GM21737 (cell line): ENCODE data around the gene PPP1R16B.
"Not testable (repeated sequence)": the region's sequence is repeated elsewhere in the genome, so short reads cannot be mapped to it uniquely, and the experiment has no call there.

Experiments used
- ATAC-seq: cut with Tn5 transposase; IDR thresholded peaks from one replicate; pipeline ENCODE4 v1.9.1; 2021; ENCODE audit warnings: mild to moderate bottlenecking, moderate library complexity; ENCODE audit not compliant: unreplicated experiment

Gene PPP1R16B

DNA sequence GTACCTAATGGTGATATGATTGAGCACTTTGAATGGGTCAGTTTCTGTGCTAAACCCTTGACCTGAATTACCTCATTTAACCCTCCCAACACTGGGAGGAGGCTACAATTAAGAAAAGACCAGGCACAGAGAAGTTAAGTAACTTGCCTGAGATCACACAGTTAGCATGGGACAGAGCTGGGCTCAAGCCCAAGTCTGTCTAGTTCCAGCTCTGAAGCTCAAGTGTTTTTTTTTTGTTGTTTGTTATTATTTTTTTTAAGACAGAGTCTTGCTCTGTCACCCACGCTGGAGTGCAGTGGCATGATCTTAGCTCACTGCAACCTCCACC, 124.7 kb downstream of the PPP1R16B start:
- ATAC-seq: no peak

GRCh38 chr20:38931984-38932383, 126.5 kb downstream of the PPP1R16B start:
- ATAC-seq: no peak

- ATAC-seq: no peak
Measured at GRCh38 chr20:38932457-38933120, 127.1 kb downstream of the PPP1R16B start.

DNA sequence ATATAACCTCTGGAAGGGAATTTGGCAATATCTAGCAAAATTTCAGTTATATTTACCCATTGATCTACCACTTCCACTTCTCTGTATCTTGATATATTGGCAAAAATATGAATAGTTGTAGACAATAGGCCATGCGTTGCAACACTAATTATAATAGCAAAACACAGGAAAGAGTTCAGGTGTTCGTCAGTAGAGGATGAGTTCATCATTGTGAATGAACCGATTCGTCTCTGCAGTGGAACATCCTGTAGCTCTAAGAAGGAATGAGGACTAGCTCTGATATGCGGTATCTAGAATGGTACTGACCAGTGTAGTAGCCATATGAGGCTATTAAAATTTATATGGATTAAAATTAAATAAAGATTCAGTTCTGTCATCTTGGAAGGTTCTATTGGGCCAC, 129.0 kb downstream of the PPP1R16B start:
- no peak for ATAC-seq

DNA sequence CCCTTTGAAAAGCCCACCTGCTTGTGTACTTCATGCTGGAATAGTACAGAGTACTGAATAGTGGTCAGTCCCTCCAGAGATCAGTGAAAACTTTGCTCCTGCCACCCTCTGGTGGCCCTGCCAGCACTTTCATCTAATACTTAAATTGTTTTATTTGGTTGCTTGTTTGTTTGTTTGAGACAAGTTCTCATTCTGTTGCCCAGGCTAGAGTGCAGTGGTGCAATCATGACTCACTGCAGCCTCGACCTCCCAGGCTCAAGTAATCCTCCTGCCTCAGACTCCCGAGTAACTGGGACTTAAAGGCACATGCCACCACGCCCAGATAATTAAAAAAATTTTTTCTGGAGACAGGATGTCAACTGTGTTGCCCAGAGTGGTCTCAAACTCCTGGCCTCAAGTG, 129.8 kb downstream of the PPP1R16B start:
- no peak for ATAC-seq

GRCh38 chr20:38935967-38936407, 130.5 kb downstream of the PPP1R16B start:
- no peak for ATAC-seq

DNA sequence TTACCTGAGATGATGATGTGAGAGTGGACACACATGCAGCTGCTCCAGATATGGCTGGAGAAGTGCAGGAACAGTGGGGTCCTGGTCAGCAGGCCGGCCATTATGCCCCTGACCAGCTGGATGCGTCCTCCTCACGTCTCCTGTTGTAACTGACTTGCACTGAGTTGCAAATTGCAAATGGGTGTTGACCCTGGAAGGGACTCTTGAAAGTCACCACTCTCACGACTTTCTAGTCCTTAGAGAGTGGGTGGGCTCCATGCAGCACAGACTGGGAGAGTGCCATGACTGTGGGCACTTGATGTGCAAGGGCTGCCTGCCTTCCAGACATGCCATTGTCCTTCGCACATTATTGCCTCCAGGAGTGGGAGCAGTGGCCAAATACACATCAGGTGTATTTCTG, 131.5 kb downstream of the PPP1R16B start:
- ATAC-seq: no peak

GRCh38 chr20:38937978-38938473, 132.5 kb downstream of the PPP1R16B start:
- no peak for ATAC-seq

GRCh38 chr20:38939686-38940085, 134.2 kb downstream of the PPP1R16B start:
- ATAC-seq: no peak

- ATAC-seq: no peak
Measured at GRCh38 chr20:38940644-38941043, 135.1 kb downstream of the PPP1R16B start.

- no peak for ATAC-seq
Measured at GRCh38 chr20:38941726-38942389, 136.4 kb downstream of the PPP1R16B start.

- ATAC-seq: no peak
Measured at GRCh38 chr20:38945012-38945411, 139.5 kb downstream of the PPP1R16B start.

- ATAC-seq: no peak
Measured at GRCh38 chr20:38946836-38947235, 141.3 kb downstream of the PPP1R16B start.

- no peak for ATAC-seq
Measured at GRCh38 chr20:38947931-38948362, 142.4 kb downstream of the PPP1R16B start.

GRCh38 chr20:38950254-38950653, 144.8 kb downstream of the PPP1R16B start:
- no peak for ATAC-seq

GRCh38 chr20:38951611-38952010, 146.1 kb downstream of the PPP1R16B start:
- no peak for ATAC-seq

DNA sequence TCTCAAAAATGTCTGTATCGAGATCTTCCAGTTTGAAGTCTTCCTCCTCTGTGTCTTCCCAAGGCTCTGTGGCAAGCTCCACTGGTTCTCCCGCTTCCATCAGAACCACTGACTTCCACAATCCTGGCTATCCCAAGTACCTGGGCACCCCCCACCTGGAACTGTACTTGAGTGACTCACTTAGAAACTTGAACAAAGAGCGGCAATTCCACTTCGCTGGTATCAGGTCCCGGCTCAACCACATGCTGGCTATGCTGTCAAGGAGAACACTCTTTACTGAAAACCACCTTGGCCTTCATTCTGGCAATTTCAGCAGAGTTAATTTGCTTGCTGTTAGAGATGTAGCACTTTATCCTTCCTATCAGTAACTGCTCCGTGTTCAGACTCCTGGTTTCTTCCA, 146.7 kb downstream of the PPP1R16B start:
- ATAC-seq: no peak

DNA sequence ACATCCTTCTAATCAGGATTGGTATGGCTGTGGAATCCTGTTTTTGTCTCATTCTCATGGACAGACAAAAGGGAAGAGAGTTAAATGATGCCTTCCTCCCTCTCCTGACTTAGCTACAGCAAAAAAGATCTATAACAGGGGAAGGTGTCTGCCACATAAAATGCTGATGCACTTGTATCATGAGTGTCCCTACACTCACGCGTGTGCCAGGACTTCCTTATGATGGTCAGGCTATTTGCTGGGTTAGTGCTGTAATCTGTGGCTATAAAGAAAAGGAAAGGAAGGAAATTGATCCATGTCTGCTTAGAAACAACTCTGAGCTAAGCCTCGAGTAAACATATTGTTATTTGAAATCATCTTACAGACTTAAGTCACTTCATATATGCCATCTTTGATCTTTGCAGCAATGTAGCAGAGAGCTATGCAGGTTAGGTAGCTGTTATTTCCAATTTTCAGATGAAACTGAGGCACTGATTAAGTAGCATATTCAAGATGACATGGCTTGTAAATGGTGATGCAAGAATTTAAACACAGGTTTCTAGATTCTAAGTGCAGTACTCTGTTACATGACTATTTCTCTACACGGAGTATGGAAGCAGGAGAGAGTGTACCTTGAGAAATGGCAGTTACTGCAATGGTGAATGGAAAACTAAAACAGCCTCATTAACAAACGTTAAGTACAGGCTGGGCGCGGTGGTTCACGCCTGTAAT, 148.3 kb downstream of the PPP1R16B start:
- no peak for ATAC-seq

GRCh38 chr20:38957235-38957876, 151.9 kb downstream of the PPP1R16B start:
- ATAC-seq: no peak

DNA sequence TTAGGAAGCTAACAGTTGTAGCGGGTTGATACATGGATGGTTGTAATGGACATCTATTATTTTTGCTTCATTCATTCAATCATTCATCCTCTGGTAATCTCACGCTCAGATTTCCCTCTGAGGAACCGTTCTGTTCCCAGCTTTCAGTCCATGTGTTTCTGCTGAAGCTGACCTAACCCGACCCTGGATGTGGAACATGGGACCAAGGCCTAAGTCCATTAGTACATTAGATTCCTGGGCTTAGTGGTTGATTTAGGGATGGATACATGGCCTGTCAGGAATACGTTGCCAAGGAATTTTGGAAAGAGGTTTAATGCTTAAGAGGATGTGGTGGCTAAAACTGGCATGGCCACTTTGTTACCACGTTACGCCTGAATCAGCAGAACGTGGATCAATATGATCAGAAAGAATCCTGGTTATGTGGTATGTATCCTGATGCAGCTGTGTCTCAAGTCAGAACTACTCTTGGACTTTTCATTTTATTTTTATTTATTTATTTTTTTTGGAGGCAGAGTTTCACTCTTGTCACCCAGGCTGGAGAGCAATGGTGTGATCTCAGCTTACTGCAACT, 152.5 kb downstream of the PPP1R16B start:
- ATAC-seq: no peak

GRCh38 chr20:38960187-38960687, 154.7 kb downstream of the PPP1R16B start:
- not testable (repeated sequence) for ATAC-seq
